ENCODE results near the gene STX1A.
"Not testable (repeated sequence)": the region's sequence is repeated elsewhere in the genome, so short reads cannot be mapped to it uniquely, and the experiment has no call there.

STX1A gene

DNA sequence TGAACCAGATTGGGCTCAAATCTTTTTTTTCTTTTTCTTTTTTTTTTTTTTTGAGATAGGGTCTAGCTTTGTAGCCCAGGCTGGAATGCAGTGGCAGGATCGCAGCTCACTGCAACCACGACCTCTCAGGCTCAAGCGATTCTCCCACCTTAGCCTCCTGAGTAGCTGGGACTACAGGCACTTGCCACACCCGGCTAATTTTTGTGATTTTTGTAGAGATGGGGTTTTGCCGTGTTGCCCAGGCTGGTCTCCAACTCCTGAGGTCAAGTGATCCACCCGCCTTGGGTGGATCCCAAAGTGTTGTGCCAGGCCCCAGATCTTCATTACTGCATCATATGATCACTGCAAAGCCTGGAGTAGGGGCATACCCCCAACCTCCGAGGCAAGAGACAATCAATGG, 39.0 kb downstream of the STX1A start:
- no peak for FAIRE-seq

- no peak for FAIRE-seq
Observed at GRCh38 chr7:73679709-73680108, 39.8 kb downstream of the STX1A start.

DNA sequence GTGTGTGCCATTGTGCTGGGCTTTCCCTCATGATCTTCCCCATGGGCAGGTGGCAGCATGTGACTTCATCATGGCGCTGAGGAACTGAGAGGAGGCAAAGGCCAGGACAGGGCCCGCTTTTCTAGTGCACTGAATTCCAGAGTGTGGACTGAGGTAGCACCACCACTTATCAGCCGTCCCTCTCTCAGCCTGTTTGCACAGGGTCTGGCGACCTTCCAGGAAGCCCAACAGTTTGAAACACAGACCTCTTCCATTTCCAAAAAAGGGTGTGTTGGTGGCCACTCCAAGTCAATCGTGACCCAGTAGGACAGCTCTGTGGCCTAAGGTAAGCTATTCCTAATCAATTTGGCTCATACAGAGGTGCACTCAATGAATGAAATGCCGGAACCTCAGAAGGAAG, 40.6 kb downstream of the STX1A start:
- no peak for FAIRE-seq

DNA sequence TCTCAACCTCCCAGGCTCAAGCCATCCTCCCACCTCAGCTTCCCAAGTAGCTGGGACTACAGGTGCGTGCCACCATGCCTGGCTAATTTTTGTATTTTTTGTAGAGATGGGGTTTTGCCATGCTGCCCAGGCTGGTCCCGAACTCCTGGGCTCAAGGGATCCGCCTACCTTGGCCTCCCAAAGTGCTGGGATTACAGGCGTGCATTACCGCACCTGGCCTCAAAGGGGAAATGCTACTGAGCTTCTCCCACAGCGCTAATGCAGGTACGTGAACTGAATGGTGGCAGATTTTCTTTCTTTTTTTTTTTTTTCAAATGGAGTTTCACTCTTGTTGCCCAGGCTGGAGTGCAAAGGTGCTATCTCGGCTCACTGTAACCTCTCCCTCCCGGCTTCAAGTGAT, 43.4 kb downstream of the STX1A start:
- not testable (repeated sequence) for FAIRE-seq

DNA sequence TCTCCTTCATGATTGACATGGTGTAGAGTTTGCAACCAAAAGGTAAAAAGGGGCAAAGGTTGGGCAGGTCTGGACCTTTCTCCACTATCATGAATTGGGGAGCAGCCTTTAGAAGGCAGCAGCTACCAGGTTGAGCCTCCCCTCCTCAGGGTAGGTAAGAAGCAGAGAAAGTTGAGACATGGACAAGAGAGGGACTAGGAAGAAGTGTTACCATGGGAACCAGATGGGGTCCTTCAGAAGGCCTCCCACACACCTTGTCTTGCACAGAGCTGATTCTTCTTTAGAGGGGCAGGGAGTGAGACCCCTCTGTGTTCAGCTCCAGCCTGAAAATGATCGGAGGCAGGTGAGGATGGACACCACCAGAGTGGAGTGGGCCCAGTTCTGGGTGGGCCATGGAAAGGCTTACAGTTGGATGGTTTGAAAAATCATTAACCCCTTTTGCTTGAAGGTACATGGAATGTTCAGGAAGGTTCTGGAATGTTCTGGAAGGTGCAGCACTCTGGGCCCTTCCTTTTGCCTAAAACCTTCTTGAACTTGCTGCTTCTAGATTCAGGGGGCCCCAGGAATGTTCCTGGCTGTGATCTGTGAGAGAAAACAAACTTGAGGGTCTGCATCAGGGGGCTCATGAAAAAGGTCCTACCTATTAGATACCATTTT, 44.9 kb downstream of the STX1A start:
- no peak for FAIRE-seq

- FAIRE-seq: no peak
Observed at GRCh38 chr7:73671857-73672445, 47.5 kb downstream of the STX1A start.

GRCh38 chr7:73671322-73671661, 48.2 kb downstream of the STX1A start:
- FAIRE-seq: no peak

GRCh38 chr7:73669858-73670385, 49.5 kb downstream of the STX1A start:
- FAIRE-seq: no peak

- FAIRE-seq: no peak
Observed at GRCh38 chr7:73669288-73669701, 50.2 kb downstream of the STX1A start.

DNA sequence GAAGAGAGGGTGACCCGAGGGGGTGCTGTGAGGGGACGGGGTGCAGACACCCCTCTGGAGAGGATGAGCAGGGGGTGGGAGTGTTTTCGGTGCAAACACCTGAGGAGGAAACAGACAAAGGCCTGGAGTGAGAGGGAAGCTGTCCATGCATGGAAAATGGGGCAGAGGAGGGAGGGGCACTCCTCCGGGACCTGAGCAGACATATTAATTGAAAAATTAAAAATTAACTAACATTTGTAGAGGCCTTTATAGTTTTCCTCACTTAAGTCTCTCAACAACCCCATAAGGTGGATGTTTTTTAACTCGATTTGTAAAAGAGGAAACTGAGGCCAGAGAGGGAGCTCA, 50.6 kb downstream of the STX1A start:
- no peak for FAIRE-seq

- FAIRE-seq: no peak
Observed at GRCh38 chr7:73668103-73668885, 51.2 kb downstream of the STX1A start.

DNA sequence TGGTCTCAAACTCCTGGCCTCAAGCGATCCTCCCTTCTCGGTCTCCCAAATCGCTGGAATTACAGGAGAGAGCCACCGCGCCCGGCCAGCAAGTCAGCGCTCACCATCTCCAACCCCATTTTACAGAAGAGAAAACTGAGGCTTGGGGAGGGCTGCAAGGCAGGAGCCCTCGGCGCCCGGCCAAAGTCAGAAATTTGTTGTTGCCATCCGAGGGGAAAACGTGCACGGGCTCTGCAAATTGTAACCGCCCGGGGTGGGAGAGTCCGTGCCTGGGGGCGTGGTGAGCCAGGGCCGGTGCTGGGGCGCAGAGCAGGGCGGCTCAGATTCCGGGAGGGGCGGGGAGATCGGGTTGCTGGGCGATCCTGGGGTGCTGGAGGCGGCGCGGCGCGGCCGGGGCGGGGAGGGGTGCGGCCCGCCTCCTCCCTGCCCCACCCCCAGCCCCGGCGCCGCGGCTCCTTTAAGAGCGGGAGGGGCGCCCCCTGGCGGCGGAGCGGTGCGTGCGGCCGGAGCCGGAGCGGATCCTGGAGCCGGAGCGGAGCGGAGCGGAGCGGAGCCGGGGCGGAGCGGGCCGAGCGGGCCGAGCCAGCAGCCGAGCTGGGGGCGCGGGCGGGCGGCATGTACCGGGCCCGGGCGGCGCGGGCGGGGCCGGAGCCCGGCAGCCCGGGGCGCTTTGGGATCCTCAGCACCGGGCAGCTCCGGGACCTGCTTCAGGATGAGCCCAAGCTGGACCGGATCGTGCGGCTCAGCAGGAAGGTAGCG, 51.9 kb downstream of the STX1A start, which contains the start of gene VPS37D:
TSS of gene VPS37D (plus strand) at position 488 of the 759 bp plus-strand sequence. CDS start at position 616, 128 bp downstream.
- no peak for FAIRE-seq

- FAIRE-seq: no peak
Observed at GRCh38 chr7:73663033-73663432, 56.4 kb downstream of the STX1A start.

DNA sequence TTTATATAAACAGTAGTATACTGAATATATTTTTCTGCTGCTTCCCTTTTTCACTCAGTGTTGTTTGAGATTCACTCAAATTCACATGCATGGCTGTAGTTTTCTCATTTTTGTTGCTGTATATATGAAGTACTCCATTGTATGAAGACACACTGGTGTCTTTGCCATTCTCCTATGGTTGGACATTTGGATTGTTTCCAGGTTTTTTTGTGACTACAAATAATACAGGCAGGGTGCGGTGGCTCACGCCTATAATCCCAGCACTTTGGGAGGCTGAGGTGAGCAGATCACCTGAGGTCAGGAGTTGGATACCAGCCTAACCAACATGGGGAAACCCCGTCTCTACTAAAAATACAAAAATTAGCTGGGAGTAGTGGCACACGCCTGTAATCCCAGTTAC, 58.9 kb downstream of the STX1A start:
- not testable (repeated sequence) for FAIRE-seq

GRCh38 chr7:73659983-73660382, 59.5 kb downstream of the STX1A start:
- no peak for FAIRE-seq

- not testable (repeated sequence) for FAIRE-seq
Observed at GRCh38 chr7:73655309-73655708, 64.2 kb downstream of the STX1A start.

DNA sequence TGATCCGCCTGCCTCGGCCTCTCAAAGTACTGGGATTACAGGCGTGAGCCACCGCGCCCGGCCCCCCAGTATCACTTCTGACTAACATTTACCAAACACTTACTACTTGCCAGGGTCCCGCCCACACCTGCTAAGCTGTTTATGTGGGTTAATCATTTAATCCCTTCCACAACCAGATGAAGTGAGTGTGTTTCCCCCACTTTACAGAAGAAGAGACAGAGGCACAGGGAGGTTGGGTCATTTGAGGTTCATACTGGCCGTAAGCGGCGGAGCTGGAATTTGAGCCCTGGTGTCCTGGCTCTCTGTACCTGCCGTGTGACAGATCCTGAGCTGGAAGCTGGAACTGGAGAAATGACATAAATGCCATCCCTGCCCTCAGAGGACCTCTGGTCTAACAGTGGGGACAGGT, 66.9 kb downstream of the STX1A start:
- FAIRE-seq: no peak

GRCh38 chr7:73650524-73650923, 68.9 kb downstream of the STX1A start:
- no peak for FAIRE-seq

- no peak for FAIRE-seq
Observed at GRCh38 chr7:73649576-73649975, 69.9 kb downstream of the STX1A start.

Measured in A204.1 (cell line).